Colonic mucosa (tissue), 4 donors: ENCODE results near the gene MPEG1. TPM values are rescaled to one million over a fixed set of nuclear protein-coding genes. Genes with fewer than 3 reads are reported as not detected.

ENCODE experiments used
- DNase-seq: peaks from one replicate; pipeline ENCODE4 v3.0.0-alpha.2; 2020
- H3K27ac ChIP-seq: fragments of 200-600 bp; one replicate; pipeline ENCODE4 v1.8.0; 2021
- H3K27me3 ChIP-seq: fragments of 200-600 bp; one replicate; pipeline ENCODE4 v1.8.0; 2021
- H3K36me3 ChIP-seq: fragments of 200-600 bp; one replicate; pipeline ENCODE4 v1.8.0; 2021
- H3K4me1 ChIP-seq: fragments of 200-600 bp; one replicate; pipeline ENCODE4 v1.8.0; 2021; ENCODE audit warnings: mild to moderate bottlenecking
- H3K4me3 ChIP-seq: fragments of 200-600 bp; one replicate; pipeline ENCODE4 v1.8.0; 2021
- H3K9ac ChIP-seq, 2 donors: one replicate each; pipeline ENCODE4 v1.7.0; 2013; ENCODE audit warnings: control low read depth in 2 of 2, low read depth in 2 of 2, low read length in 2 of 2
- H3K9me3 ChIP-seq: fragments of 200-600 bp; one replicate; pipeline ENCODE4 v1.8.0; 2021
- intact Hi-C: fragments of 100-400 bp; cut with DNase I; formaldehyde crosslinking; loops from one replicate; pipeline ENCODE4 v1.14.1; 2022
- total RNA-seq, 2 donors: library from RNA; stranded (reverse); fragmentation: NEBNext Ultra II Directional in 1 of 2; extraction: Animal tissue kit (Norgen Biotek cat#: 25700) in 1 of 2; gene quantifications; one replicate each; pipeline ENCODE4 v1.2.1, GENCODE V29; 2021
- TF ChIP-seq, protein P1 (sequence below): fragments of 200-600 bp; IDR thresholded peaks from one replicate; pipeline ENCODE4 v1.8.0; 2022; ENCODE audit warnings: antibody characterized with exemption, mild to moderate bottlenecking
- donor health status: healthy.
- donor health status: DM: no; HTN: no; CAD: no.
- donor health status: DM: no; HTN: no; CAD: no.

The MPEG1 gene
- total RNA-seq, 2 donors from 2014 or later, result 4.7 to 17.6 TPM

DNA sequence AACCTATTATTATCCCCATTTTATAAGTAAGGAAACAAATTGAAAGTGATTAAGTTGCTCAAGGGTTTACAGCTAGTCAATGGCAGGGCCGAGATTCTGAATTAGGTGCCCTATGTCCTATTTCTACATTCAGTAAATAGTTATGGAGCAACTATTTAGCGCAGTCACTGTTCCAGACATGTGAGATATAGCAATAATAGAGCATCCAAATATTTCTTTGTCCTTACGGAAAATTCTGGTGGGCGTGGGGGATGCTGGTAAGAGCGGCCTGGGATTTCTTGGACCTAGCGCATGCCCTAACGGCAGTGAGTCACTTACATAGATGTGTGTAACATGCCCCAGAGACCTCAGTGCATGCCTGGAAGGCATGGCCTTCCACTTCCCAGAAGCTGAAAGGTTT, 36.4 kb downstream of the MPEG1 start:
- intact Hi-C loops, result no loop called here

DNA sequence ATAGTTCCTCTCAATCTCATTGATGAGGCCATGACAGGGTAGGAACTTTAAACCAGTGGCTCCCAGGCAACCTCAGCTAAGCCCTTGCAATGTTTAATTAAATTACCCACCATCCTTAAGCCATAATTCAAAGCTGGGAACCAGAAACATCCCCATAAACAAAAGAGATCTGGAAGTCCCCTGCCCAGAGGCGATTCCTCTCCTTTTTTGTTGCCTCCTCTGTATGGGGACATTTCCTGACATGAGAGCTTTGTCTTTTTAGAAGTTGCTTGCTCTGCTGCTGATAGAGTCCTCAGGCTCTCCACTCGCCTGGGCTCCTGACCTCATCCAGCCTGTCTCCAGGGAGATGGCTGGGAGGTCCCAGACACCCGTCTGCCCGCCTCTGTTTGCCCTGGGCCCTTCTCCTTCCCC, 37.6 kb downstream of the MPEG1 start:
- intact Hi-C loops, result no loop called here
- peak overlapping the region; percentile 91 for H3K27ac ChIP-seq
- H3K9me3 ChIP-seq, result no peaks in the 10 kb centered on the region
- no peaks in the 10 kb centered on the region for H3K36me3 ChIP-seq
- no peaks in the 10 kb centered on the region for H3K27me3 ChIP-seq
- DNase-seq, result no peak
- peaks cover 5% of the 10 kb centered on the region for H3K4me1 ChIP-seq
- TF ChIP-seq, protein P1, sequence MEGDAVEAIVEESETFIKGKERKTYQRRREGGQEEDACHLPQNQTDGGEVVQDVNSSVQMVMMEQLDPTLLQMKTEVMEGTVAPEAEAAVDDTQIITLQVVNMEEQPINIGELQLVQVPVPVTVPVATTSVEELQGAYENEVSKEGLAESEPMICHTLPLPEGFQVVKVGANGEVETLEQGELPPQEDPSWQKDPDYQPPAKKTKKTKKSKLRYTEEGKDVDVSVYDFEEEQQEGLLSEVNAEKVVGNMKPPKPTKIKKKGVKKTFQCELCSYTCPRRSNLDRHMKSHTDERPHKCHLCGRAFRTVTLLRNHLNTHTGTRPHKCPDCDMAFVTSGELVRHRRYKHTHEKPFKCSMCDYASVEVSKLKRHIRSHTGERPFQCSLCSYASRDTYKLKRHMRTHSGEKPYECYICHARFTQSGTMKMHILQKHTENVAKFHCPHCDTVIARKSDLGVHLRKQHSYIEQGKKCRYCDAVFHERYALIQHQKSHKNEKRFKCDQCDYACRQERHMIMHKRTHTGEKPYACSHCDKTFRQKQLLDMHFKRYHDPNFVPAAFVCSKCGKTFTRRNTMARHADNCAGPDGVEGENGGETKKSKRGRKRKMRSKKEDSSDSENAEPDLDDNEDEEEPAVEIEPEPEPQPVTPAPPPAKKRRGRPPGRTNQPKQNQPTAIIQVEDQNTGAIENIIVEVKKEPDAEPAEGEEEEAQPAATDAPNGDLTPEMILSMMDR, result no peak
- H3K9ac ChIP-seq, result peak overlapping the region in 1 of 2 donors; percentile 99
- H3K4me3 ChIP-seq, result no peak overlapping the region

More for the DNA sequence above, 36.4 kb downstream of the MPEG1 start:
- peaks cover 5% of the 10 kb centered on the region for H3K4me1 ChIP-seq
- no peak overlapping the region for H3K27ac ChIP-seq
- H3K9me3 ChIP-seq, result no peaks in the 10 kb centered on the region
- no peak overlapping the region for H3K4me3 ChIP-seq
- TF ChIP-seq, protein P1, result no peak
- H3K36me3 ChIP-seq, result no peaks in the 10 kb centered on the region
- H3K27me3 ChIP-seq, result no peaks in the 10 kb centered on the region
- no peak for DNase-seq
- no peak overlapping the region for H3K9ac ChIP-seq

DNA sequence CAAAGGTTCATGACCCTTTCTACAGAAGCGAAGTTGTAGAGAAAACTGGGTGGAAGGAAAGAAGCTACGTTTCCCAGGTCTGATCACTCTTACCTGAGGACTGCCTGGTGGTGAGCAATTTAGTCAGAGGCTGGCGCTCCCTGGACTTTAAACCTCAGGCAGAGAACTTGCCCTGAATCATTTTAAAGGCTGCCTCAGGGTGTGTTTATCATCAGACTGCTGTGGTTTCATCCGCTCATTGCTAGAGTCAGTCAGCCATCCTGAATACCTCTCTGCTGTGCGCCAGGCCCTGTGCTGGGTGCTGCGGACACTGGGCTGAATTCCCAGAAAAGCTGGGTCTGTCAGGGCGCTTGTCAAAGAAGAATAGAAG, 38.1 kb downstream of the MPEG1 start:
- H3K27me3 ChIP-seq, result no peaks in the 10 kb centered on the region
- peak; percentile 77 for DNase-seq
- no peaks in the 10 kb centered on the region for H3K36me3 ChIP-seq
- no peaks in the 10 kb centered on the region for H3K9me3 ChIP-seq
- peaks cover 5% of the 10 kb centered on the region for H3K4me1 ChIP-seq
- H3K27ac ChIP-seq, result peak overlapping the region; percentile 91
- intact Hi-C loops, result no loop called here
- H3K4me3 ChIP-seq, result peak overlapping the region; percentile 61
- H3K9ac ChIP-seq, result peak overlapping the region in 1 of 2 donors; percentile 99
- TF ChIP-seq, protein P1, result no peak

DNA sequence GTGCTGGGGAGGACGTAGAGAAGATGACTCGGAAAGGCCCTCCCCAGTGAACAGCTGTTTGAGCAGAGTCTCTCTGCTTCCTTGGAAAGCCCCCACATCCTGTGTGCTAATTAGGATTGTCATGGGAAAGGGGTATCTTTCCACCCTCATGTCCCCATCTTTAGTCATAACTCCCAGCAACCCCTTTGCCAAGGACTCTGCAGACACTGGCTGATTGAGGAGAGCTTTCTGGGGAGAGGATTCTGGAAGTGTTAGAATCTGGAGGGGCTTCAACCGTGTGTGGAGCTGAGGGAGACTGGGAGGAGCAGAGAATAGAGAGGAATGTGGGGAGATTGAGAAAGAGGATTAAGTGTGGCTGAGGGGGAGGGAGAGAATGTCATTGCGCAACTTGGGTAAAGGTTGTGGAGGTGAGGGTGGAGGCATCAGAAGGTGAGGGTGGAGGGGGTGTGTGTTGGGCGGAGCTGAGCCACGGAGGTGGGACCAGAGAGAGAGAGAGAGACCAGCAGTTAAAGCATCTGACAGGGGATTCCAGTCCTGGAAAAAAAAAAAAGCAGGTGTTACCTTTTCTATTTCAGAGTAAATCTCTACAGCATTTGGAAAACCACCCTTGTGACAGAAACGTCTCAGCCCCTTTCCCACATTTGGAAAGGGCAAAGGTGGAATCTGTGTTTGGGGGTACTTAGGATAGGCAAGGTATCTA, 38.6 kb downstream of the MPEG1 start:
- TF ChIP-seq, protein P1, result no peak
- Histone ChIP-seq H3K27ac (peak overlapping the region; percentile 91), H3K9ac (peak overlapping the region; percentile 90 to 99), H3K4me3 (peak overlapping the region; percentile 61), H3K4me1 (peaks cover 5% of the 10 kb centered on the region), H3K36me3 (no peaks in the 10 kb centered on the region), H3K27me3 (no peaks in the 10 kb centered on the region), H3K9me3 (no peaks in the 10 kb centered on the region)
- DNase-seq, result peak; percentile 92
- intact Hi-C loops, result loop anchor here (2.0 kb wide), 1 partner anchor 13 kb away; no protein-coding TSS in a partner anchor

DNA sequence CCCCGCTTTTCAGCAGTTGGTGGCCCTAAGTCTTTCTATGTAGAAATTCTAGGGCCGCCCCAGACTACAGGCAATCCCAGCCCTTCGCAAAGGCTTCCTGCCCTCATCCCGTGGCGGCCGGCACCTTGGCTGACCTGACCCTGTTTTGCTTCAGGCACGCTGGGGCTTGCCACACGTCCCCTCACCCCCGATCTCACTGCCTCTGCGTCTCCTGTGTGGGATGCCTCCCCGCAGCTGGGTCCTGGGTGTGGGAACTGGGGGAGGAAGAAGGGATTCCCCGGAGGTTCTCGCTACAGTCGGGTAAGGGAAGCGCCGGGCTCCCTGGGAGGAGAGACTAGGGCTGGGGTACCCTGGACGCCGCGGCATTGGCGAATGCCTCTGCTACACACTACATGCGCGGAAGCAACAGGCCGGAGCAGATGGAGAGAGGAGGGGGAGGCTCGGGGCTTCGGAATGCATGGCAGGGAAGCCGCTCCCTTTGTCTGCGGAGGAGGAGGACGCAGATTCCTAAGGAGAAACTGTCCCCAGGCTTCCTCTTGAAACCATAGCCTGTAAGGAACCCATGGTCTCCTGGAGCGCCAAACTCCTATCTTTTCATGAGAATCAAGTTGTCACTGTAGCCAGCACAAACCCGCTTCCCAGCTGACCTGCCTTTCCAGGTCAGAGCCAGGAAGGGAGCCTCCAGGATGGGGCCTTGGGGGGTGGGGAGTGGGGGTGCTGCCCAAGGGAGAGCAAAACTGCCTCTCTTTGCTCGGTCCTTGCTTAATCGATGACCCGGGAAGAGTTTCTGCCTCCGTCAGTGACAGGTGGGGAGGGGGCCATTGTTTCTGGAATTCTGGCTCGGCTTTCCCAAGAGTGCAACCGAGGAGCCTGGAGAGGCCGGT, 39.4 kb downstream of the MPEG1 start:
- Histone ChIP-seq H3K27ac (peak overlapping the region; percentile 91), H3K4me3 (peak overlapping the region; percentile 61), H3K9ac (peak overlapping the region; percentile 90 to 99), H3K9me3 (no peaks in the 10 kb centered on the region), H3K4me1 (peaks cover 5% of the 10 kb centered on the region), H3K36me3 (no peaks in the 10 kb centered on the region), H3K27me3 (no peaks in the 10 kb centered on the region)
- intact Hi-C loops, result loop anchor here (2.0 kb wide), 1 partner anchor 13 kb away; no protein-coding TSS in a partner anchor
- TF ChIP-seq, protein P1, result no peak
- DNase-seq, result peak; percentile 67
